ENCODE results near the gene MYBPC1. TPM values are rescaled to one million over a fixed set of nuclear protein-coding genes. Genes with fewer than 3 reads are reported as not detected.

The MYBPC1 gene
- total and polyA plus RNA-seq, 2 of the 13 experiments (the other 11 are each of a cell fraction or from before 2014, with no cell fraction given), result 0.31 to 0.53 TPM

DNA sequence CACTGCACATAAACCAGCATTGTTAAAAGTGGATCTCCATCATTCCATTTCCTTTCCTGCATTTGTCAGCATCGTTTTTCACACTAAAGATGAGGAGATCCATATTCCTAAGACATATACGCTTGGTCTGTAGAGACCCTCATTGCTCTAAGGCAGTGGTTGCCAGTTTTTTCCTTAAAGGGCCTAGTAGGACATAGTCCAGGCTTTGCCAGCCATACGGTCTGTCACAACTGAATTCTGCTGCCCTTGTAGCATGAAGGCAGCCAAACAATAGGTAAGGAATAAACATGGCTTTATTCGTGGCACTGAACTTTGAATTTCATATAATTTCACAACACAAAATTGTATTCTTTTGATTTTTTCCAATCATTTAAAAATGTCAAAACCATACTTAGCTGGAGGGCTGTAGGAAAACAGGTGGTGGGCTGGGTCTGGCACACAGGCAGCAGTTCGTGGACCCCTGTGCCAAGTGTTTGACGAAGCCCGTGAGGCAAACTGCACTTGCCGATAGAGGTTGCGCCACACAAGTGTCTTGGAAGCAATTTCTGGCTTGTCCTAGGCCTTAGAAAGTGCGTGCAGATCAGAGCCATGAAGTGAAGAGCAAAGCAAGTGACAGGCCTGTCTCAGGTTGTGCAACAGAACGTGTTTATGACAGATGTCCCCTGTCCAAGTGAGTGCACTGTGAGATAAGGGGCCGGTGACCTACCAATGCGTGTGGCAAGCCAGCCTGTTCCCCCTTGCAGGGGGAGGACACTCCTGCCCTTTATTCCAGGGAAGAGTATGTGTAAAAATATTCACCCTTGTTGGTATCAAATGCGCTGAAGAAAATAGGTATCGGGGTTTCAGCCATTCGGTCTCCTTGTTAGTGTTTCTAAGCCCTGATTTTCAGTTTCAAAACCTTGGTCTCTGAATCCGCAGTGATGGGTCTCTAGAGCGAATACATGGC lies 101.8 kb downstream of the MYBPC1 start (continued):
- TF ChIP-seq ZNF614 (CRISPR knock-in tag; IDR thresholded peaks at IDR 0.05; ENCODE audit: borderline replicate concordance) (no peak), ATF7 (IDR thresholded peaks at IDR 0.05) (no peak), ATF7 (CRISPR knock-in tag; IDR thresholded peaks at IDR 0.05) (no peak), TFDP2 (CRISPR knock-in tag; IDR thresholded peaks at IDR 0.05) (0 out of 2 replicates have a peak, but pooled peaks have one; percentile 4), PHB2 (IDR thresholded peaks at IDR 0.05; ENCODE audit: partially characterized antibody) (no peak), KAT7 (CRISPR knock-in tag; IDR thresholded peaks at IDR 0.05; ENCODE audit: borderline replicate concordance) (peak; percentile 56; the same call in 1 of the 2 replicates), MAZ (IDR thresholded peaks at IDR 0.05; ENCODE audit: borderline replicate concordance, low read depth, low read length) (no peak), MAZ (CRISPR knock-in tag; IDR thresholded peaks at IDR 0.05; ENCODE audit: low read depth) (peak; percentile 39; the same call in 1 of the 2 replicates), ZNF34 (CRISPR knock-in tag; IDR thresholded peaks at IDR 0.05; ENCODE audit: borderline replicate concordance) (no peak), RFX5 (IDR thresholded peaks at IDR 0.05; ENCODE audit: low read depth, low read length) (no peak), CERS6 (CRISPR knock-in tag; IDR thresholded peaks at IDR 0.05) (no peak), ZFP37 (CRISPR knock-in tag; IDR thresholded peaks at IDR 0.05; ENCODE audit: borderline replicate concordance) (no peak), ZNF484 (CRISPR knock-in tag; IDR thresholded peaks at IDR 0.05; ENCODE audit: borderline replicate concordance, low read depth) (no peak), YY1 (IDR thresholded peaks at IDR 0.05; ENCODE audit: insufficient read depth, insufficient replicate concordance, low read depth, low read length) (no peak), ZNF3 (CRISPR knock-in tag; IDR thresholded peaks at IDR 0.05) (peak; percentile 60), ETV6 (CRISPR knock-in tag; conservative IDR thresholded peaks at IDR 0.05) (no peak), ZNF510 (CRISPR knock-in tag; IDR thresholded peaks at IDR 0.05; ENCODE audit: low read depth) (no peak), ZNF75D (CRISPR knock-in tag; IDR thresholded peaks at IDR 0.05; ENCODE audit: borderline replicate concordance) (no peak), MTA3 (CRISPR knock-in tag; IDR thresholded peaks at IDR 0.05) (no peak), ZEB1 (IDR thresholded peaks at IDR 0.05; ENCODE audit: insufficient replicate concordance, low read depth) (no peak), ZNF12 (CRISPR knock-in tag; IDR thresholded peaks at IDR 0.05) (peak; percentile 91), ZNF556 (CRISPR knock-in tag; IDR thresholded peaks at IDR 0.05; ENCODE audit: borderline replicate concordance) (0 out of 2 replicates have a peak, but pooled peaks have one; percentile 28), SMARCC2 (IDR thresholded peaks at IDR 0.05) (no peak)
- TF ChIP-seq, protein P1, sequence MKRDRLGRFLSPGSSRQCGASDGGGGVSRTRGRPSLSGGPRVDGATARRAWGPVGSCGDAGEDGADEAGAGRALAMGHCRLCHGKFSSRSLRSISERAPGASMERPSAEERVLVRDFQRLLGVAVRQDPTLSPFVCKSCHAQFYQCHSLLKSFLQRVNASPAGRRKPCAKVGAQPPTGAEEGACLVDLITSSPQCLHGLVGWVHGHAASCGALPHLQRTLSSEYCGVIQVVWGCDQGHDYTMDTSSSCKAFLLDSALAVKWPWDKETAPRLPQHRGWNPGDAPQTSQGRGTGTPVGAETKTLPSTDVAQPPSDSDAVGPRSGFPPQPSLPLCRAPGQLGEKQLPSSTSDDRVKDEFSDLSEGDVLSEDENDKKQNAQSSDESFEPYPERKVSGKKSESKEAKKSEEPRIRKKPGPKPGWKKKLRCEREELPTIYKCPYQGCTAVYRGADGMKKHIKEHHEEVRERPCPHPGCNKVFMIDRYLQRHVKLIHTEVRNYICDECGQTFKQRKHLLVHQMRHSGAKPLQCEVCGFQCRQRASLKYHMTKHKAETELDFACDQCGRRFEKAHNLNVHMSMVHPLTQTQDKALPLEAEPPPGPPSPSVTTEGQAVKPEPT (CRISPR knock-in tag; IDR thresholded peaks at IDR 0.05; ENCODE audit: low read depth), result 0 out of 2 replicates have a peak, but pooled peaks have one; percentile 24
